ENCODE data around the gene FPGS.
"Not testable (repeated sequence)": the region's sequence is repeated elsewhere in the genome, so short reads cannot be mapped to it uniquely, and the experiment has no call there.

The FPGS gene

DNA sequence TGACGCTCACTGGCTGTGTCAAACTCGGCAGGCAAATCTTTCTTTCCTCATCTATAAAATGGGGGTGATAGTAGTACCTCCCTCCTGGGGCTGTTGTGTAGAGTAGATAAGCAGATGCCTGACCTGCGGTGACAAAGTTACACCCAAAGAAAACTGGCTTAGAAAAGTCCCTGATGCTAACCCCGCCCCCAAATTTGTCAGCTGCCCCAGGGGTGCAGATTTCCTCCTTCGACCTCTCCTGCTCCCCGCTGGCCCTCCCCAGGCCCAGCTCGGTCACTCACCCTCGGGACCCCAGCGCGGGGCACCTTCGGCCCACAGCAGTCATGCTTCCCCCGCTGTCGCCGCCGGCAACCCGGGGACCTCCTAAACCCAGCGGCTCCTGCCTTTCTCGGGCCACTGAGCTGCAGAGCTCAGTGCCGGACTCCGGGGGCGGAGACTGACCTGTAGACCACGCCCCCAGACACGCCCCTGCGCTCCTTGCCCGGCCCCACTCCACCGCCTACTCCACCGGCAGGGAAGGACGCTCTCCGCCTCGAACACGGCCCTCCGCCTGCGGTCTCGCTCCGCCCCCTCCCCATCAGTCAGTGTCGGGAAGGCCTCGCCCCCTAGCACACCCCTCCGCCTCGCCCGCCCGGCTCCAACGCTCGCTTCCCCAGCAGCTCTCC is 31.6 kb upstream of the FPGS start:
- DNase-seq (ENCODE audit: low read depth) = peak; percentile 96

DNA sequence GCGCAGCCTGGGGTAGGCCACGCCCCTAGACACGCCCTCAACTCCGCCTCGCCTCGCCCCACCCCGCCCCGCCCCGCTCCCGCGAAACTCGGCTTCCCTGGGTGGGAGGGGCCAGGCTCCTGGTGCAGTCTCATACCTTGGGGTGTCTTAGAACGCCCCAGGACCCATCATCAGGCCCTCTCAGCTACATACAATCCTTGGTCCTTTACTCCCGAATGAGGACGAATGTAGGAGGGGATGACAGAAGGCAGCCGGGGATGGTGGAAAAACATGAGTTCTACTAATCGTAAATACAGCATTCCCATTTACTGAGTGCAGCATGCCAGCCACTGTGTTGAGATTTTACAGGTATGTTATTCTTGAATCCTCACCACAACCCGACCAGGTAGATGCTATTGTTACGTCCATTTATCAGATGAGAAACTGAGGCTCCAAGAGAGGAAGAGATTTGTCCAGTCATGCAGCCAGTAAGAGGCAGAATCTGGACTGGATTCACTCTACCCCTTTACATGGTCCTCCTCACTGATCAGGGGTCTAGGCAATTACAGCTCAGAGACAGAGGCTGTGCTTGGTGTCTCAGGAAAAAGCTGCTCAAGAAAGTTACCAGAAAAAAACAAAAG is 31.0 kb upstream of the FPGS start:
- DNase-seq (ENCODE audit: low read depth) = no peak

DNA sequence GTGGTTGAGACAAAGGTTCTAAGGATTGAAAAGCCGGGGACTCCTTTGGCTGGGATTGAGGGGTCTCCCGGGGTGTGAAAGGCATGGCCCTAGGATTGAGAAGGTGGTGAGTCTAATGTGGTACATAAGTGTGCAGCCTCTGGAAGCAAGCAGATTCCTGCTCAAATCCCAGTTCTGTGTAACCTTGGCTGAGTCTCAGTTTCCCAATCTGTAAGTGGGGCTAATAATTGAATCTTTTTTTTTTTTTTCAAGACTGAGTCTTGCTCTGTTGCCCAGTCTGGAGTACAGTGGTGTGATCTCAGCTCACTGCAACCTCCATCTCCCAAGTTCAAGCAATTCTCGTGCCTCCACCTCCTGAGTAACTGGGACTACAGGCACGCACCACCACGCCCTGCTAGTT is 30.1 kb upstream of the FPGS start:
- DNase-seq (ENCODE audit: low read depth) = no peak

DNA sequence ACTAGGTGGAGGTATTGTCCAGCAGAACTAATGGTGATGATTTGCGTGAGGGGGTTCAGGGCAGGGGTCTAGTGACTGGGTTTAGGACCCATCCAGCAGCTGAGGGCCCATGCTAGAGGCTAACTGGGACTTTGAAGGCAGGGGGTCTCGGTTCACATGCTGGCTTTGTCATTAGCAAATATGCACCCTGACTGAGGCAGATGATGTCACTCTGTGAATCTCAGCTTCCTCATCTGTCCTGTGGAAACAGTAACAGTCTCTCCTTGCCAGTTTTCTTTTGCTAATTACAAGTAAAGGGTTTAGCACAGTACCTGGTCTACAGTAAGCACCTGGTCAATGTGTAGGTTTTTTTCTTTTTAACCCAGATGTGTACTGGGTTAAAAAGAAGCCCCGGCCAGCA is 29.4 kb upstream of the FPGS start:
- no peak for DNase-seq (ENCODE audit: low read depth)

DNA sequence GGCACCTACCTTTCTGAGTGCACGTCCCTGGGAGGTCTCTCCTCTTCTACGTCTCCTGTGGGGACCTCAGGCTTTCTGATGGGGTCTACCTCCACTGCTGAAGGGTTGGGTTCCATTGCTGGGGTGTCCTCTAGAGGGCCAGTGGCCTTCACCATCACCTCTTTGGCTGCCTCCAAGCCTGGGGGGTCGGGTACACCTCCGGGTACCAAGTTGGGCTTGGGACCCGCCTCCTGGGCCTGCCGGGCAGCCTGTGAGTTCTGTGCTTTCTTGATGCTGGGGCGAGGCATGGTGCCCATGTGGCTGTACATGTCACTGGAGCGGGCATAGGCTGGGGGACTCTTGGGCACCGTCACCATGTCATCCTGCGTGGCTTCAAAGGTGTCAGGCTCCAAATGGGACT is 28.7 kb upstream of the FPGS start:
- no peak for DNase-seq (ENCODE audit: low read depth)

DNA sequence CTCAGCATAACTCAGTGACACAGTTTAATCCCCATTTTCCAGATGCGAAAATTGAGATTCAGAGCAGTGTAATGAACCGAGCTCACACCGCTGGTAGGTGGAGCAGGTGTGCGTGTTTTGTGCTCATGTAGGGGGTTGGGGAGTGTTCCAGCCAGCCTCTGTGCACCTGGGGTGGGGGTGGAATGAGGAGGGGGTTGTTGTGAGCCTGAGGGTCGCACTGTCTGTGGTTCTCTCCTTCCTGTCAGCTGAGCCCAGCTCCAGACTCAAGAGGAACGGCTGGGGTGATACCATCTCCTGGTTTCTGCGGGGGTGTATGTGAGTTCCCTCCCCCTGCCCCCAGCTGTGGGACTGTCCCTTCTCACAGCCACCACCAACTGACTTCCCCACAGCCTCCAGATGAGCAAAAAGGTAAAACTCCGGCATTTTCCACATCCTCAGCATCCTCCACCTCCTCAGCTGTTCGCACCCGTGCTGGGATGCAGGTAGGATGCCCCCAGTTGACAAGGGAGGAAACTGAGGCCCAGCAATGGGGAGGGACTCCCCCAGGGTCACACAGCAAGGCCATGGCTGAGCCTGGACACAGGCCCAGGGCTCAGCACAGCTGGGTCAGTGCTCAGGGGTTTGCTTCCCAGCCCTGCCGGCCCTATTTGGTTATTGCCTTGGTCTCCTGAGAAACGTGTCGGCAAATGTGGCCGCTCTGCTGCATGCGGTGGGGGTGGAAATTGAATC is 26.3 kb upstream of the FPGS start:
- DNase-seq (ENCODE audit: low read depth) = peak; percentile 69

DNA sequence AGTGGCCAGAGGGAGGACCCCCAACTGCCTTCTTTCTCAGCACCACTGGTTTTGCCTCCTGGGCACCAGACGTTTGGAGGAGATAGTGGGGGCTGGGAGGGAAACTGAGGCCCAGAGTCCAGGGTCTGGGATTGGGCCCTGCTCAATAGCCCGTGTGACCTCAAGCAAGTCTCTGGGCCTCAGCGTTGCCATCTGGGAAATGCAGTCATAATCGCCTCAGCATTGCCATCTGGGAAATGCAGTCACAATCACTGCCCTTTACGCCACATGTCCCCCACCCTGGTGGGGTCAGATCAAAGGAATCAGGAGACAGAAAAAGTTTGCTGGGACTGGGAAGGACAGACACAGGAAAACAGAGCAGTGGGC is 25.8 kb upstream of the FPGS start:
- no peak for DNase-seq (ENCODE audit: low read depth)

DNA sequence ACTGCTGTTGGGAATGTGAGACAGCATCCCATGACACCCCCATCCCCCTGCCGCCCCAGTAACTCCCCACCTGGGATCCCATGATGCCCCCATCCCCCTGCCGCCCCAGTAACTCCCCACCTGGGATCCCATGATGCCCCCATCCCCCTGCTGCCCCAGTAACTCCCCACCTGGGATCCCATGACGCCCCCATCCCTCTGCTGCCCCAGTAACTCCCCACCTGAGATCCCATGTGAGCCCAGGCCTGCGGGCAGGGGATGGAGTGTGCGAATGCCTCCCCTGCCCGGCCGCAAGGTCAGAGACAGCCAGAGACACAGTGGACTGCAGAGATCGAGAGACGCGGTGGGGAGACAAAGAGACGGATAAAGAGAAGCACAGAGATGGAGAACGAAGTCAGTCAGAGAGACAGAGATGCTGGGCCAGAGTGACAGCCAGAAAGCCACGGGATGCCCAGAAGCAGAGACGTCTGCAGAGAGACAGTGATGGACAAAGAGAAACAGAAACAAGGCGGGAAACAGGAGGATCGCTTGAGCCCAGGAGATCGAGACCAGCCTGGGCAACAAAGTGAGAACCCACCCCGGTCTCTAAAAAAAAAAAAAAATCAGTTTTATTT is 25.2 kb upstream of the FPGS start:
- no peak for DNase-seq (ENCODE audit: low read depth)

DNA sequence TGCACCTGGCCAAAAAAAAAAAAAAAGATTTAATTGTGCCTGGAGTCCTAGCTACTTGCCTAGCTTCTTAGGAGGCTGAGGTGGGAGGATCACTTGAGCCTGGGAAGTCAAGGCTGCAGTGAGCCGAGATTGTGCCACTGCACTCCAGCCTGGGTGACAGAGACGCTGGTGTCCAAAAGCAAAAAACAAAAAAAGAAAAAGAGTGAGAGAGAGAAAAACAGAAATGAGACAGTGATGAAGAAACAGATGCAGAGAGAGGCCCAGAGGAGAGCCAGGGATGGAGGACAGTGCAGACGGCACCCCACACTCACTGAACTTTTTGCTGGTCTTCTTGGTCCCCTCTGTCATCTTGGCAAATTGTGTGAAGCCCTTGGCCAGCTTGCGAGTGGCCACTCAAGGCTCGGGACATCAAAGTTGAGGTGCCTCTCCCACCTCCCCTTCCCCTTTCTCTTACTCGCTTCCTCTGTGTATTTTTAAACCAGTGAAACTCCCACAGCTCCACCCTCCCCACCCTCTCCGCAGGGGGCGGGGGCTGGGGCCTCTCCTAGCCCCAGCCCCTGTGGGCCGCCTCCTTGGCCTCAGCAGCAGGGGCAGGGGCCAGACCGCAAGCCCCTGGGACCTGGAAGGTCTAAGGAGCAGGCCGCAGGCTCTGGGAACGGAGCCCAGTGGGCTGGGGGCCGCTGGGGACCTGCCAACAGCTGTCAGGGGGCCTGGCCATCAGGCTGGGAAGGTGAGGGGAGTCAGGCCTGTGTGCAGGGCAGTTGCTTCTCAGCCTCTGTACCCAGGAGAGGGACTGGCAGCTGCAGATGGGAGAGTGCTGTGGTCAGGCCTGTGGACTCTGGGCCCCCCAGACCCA is 24.2 kb upstream of the FPGS start, which contains the start of gene SH2D3C:
Gene SH2D3C (minus strand): TSS at position 387 of the 856 bp plus-strand sequence. CDS start 39 bp downstream, at position 348.
- no peak for DNase-seq (ENCODE audit: low read depth)

DNA sequence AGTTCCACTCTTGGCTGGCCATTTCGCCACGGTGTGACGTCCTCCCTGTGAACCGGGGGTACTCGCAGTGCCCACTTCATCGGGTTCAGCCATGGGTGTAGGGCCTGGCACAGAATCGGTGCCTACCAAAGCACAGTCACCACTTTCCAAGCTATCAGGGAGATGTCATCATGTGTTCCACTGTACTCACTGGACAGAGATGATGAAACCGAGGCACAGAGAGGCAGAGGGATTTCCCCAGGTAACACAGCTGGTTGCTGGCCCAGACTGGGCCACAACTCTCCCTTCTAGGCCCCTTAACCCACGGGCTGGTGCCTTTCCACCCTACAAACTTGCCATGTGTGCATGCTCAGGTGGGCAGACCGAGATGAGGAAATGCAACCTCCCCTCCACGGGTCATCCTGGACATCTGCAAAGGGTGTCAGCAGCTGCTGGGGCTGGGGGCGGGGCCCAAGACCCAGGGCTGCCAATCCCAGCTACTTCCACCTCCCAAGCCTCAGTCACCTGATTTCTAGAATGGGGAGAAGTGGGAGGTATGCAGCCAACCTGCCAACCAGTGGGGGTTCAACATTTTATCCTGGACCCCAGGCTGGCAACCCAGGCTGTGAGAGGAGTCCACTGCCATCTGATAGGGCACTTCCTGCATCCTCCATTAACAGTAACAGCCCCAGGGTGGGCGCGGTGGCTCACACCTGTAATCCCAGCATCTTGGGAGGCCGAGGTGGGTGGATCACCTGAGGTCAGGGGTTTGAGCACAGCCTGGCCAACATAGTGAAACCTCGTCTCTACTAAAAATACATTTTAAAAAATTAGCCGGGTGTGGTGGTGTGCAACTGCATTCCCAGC is 23.3 kb upstream of the FPGS start:
- peak; percentile 56 for DNase-seq (ENCODE audit: low read depth)

DNA sequence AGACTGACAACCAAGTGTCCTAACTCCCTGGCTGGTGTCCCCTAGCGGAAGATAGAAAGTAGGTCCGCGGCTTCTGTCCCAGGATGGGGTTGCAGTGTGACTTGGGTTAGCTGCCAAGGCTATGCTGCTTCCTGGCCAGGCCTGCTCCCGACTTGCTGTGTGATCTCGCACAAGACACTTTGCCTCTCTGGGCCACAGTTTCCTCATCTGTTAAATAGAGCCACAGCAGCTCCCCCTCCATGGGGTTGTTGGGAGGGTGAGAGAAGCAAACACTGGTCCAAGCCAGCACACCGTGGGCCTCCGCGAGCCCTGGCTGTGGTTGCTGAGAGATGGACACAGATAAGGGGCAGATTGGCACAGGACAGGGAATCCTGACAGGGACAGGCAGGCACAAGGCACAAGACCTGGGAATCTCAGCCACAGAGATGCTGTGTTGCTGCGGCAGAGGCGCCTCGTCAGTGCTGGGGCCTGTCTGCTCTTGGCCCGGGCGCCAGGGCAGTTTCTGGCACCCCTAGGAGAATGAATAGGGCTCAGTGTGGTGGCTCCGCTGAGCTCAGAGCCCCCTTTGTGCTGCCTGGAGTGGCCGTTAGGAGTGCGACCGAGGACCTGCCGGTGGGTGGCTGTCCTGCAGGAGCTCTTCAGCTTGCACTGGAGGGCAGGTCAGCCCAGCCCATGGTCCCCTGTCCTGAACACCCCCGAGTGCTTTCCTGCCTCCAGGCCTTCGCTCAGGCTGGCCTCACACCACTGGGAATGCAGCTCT is 22.4 kb upstream of the FPGS start:
- DNase-seq (ENCODE audit: low read depth) = no peak

DNA sequence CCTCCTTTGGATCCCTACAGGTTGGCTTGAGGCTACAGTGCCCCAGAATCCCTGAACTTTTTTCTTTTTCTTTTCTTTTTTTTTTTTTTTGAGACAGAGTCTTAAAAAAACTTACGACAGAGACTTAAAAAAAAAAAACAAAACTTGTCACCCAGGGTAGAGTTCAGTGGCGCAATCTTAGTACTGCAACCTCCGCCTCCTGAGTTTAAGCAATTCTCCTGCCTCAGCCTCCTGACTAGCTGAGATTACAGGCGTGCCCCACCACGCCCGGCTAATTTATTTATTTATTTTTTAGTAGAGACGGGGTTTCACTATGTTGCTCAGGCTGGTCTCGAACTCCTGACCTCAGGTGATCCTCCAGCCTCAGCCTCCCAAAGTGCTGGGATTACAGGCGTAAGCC is 21.8 kb upstream of the FPGS start:
- DNase-seq (ENCODE audit: low read depth) = not testable (repeated sequence)

DNA sequence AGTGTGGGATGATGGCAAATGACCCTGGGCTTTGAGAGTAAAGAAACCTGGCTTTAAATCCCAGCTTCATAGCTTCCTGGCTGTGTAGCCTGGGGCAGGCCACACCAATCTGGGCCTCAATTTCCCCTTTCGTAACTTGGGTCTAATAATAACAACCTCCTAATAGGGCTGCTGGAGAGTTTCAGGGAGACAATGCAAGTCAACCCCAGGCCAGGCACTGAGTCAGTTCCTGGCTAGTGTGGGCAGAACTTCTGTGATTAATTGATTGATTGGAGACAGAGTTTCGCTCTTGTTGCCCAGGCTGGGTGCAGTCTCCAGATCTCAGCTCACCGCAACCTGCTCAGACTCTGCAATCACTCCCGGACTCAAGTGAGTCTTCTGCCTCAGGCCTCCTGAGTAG is 20.9 kb upstream of the FPGS start:
- DNase-seq (ENCODE audit: low read depth) = no peak

DNA sequence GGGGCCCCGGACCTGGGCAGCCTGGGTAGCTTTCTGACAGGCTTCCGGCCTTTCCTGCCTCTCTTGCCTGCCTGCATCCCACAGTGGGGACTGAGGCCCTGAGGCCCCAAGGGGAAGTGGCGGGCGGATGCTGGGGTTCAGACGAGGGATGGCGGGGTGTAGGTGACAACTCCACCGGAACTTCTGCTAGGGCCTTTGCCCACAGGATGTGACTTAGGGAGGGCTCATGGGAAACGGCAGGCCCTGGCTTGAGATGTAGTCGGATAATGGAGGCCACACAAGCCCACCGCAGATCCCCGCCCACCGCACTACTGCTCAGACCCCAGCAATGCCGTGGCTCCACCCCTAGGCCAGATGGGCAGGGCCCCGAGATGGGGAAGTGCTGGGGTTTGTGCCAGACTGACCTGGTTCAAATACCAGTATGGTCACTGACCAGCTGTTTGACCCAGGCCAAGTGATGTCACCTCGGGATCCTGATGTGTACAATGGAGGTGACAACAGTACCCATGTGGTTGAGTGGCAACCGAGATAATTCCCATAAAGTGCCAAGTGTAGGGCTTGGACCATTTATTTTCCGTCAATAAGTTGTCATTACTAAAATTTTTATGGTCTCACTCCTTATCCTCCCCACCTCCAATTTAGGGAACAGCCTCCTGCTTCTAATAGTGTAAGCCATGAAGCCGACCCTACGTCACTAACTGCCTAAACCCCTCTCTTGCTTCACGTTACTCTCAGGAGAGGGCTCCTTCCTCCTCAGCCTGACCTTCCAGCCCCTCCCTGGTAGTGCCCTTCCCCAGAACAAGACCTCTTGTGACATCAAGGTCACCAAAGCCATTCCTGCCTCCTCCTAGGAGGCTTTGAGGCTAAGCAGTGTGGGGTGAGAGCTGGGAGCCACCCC is 19.3 kb upstream of the FPGS start:
- DNase-seq (ENCODE audit: low read depth) = no peak

DNA sequence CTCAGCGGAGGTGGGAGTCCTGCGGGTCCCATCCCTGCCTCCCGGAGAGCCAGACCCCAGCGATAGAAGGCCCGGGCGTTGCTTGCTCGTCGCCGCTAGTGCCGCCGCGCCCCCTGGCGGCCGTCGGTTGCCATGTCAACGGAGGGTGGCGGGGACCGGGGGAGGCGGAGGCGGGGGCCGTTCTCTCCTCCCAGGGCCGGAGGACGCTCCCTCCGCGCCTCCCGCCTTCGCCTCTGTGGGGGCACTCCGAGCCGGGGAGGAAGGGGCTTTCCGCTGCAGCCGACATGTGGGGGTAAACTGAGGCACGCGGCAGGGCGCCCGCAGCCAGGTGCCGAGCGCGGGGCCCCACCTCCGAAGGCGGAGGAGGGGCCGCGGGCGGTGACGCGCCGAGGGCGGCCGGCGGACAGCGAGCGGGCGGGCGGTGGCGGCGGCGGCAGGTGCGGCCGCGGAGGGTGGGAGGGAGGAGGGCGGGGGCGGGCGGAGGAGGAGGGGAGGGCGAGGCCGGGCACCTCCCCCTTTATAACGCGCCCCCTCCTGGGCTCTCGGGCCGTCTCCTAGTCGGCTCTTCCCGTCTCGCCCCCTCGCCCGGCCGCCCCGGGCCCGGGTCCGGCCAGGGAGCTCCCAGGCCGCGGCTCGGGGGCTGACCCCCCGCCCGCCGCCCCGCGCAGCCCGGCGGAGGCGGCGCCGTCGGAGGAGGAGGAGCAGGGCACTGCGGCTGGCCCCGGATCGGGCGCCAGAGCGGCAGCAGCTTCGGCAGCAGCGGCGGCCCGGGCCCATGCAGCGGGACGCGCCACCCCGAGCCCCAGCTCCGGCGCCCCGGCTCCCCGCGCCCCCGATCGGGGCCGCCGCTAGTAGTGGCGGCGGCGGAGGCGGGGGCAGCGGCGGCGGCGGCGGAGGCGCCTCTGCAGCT is 17.4 kb upstream of the FPGS start:
- DNase-seq (ENCODE audit: low read depth) = peak; percentile 83

DNA sequence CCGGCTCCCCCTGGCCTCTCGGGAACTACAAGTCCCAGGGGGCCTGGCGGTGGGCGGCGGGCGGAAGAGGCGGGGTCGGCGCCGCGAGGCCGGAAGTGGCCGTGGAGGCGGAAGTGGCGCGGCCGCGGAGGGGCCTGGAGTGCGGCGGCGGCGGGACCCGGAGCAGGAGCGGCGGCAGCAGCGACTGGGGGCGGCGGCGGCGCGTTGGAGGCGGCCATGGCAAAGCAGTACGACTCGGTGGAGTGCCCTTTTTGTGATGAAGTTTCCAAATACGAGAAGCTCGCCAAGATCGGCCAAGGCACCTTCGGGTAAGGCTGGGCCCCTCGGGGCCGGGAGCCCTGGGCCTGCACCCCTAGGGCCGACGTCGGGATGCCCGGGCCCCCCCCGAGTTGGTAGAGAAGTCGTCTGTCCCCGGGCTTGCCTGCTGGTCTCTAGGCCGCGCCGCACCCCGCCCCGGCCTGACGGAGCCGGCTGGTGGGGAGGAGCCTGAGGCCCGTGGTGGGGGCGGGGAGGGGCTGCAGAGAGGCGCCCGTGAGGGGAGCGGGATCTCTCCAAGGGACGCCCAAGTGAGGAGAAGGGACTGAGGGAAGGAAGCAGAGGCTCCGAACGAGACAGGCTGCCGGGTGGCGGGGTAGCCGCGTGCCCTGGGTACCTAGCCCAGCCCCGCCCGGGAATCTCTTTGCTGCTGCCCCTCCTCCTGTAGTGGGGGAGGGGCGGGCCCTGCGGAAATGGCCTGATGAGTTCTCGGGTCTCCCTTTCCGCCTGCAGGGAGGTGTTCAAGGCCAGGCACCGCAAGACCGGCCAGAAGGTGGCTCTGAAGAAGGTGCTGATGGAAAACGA is 16.5 kb upstream of the FPGS start, which contains the start of gene CDK9:
Gene CDK9 (plus strand): TSS at position 102 of the 840 bp plus-strand sequence. CDS start 115 bp downstream, at position 217.
- peak; percentile 90 for DNase-seq (ENCODE audit: low read depth)

DNA sequence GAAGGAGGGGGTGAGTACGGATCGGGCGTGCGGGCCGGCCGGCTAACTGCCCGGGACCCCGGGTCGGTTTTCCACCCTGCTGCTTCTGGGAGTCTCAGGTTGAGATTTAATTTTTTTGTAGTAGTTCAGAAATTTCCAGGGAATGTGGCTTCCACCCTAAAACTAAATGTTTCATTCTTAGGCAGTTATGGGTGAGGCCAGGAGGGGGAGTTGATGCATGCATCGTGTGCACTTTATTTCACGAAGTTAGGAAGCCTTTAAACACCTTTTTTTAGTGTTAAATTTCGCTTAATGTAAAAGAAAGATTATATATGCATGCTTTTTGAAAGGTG is 15.9 kb upstream of the FPGS start:
- no peak for DNase-seq (ENCODE audit: low read depth)

All from stimulated activated CD4-positive, alpha-beta T cell treated with anti-CD3 and anti-CD28 coated beads, Interleukin-2, amount 100 ng/mL, for 4 hours (primary cell).